Measurements from ENCODE around the gene CROCC2. TPM values are rescaled to one million over a fixed set of nuclear protein-coding genes. Genes with fewer than 3 reads are reported as not detected.

CROCC2 gene
- total and polyA plus RNA-seq, 2 of the 13 experiments (the other 11 are each of a cell fraction or from before 2014, with no cell fraction given) = not detected

DNA sequence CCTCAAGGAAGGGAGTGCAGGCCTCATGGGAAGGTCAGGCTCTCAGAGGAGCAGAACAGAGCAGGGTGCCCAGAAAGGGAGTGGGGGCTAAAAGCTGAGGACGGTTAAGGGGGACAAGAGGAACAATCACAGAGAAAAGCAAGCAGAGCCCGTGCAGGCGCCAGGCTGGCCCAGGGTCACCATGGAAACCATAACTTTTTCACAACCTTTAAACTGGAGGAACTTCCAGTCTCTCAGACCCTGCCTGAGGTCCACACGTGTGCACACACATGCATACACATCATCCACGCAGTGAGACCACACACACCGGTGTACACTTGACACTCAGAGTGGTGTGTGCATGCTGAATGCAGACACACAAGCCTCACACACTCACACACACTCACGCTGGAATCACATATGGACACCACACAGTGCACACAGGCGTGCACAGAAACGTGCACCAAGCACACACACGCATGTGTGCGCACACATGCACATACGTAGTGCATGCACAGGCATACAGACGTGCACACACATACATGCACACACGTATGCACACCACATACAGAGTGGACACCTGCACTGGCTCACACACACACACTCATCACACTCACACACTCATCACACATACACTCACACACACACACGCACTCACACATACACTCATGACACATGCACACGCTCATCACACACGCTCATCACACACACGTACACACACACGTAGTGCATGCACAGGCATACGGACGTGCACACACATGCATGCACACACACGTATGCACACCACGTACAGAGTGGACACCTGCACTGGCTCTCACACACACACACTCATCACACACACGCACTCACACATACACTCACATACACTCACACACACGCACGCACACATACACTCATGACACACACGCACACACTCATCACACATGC lies 55.1 kb downstream of the CROCC2 start (continued):
- TF ChIP-seq SP1 (IDR thresholded peaks at IDR 0.05) = no peak
- 0 out of 2 replicates have a peak, but pooled peaks have one; percentile 34 for TF ChIP-seq SP1 (CRISPR knock-in tag; IDR thresholded peaks at IDR 0.05)
- TF ChIP-seq, protein P1, sequence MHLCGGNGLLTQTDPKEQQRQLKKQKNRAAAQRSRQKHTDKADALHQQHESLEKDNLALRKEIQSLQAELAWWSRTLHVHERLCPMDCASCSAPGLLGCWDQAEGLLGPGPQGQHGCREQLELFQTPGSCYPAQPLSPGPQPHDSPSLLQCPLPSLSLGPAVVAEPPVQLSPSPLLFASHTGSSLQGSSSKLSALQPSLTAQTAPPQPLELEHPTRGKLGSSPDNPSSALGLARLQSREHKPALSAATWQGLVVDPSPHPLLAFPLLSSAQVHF (CRISPR knock-in tag; IDR thresholded peaks at IDR 0.05) = 0 out of 2 replicates have a peak, but pooled peaks have one; percentile 74
- no peak for TF ChIP-seq RXRB (CRISPR knock-in tag; IDR thresholded peaks at IDR 0.05; ENCODE audit: borderline replicate concordance)
- TF ChIP-seq, protein P2, sequence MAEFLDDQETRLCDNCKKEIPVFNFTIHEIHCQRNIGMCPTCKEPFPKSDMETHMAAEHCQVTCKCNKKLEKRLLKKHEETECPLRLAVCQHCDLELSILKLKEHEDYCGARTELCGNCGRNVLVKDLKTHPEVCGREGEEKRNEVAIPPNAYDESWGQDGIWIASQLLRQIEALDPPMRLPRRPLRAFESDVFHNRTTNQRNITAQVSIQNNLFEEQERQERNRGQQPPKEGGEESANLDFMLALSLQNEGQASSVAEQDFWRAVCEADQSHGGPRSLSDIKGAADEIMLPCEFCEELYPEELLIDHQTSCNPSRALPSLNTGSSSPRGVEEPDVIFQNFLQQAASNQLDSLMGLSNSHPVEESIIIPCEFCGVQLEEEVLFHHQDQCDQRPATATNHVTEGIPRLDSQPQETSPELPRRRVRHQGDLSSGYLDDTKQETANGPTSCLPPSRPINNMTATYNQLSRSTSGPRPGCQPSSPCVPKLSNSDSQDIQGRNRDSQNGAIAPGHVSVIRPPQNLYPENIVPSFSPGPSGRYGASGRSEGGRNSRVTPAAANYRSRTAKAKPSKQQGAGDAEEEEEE (CRISPR knock-in tag; IDR thresholded peaks at IDR 0.05; ENCODE audit: borderline replicate concordance) = 0 out of 2 replicates have a peak, but pooled peaks have one; percentile 11
- TF ChIP-seq SOX6 (IDR thresholded peaks at IDR 0.05) = 0 out of 2 replicates have a peak, but pooled peaks have one; percentile 9
- TF ChIP-seq SOX6 (CRISPR knock-in tag; IDR thresholded peaks at IDR 0.05) = no peak
- no peak for TF ChIP-seq DNMT3B (CRISPR knock-in tag; conservative IDR thresholded peaks at IDR 0.05)
- 0 out of 2 replicates have a peak, but pooled peaks have one; percentile 38 for TF ChIP-seq PRMT3 (CRISPR knock-in tag; IDR thresholded peaks at IDR 0.05; ENCODE audit: borderline replicate concordance, low read depth)
- TF ChIP-seq, protein P3, sequence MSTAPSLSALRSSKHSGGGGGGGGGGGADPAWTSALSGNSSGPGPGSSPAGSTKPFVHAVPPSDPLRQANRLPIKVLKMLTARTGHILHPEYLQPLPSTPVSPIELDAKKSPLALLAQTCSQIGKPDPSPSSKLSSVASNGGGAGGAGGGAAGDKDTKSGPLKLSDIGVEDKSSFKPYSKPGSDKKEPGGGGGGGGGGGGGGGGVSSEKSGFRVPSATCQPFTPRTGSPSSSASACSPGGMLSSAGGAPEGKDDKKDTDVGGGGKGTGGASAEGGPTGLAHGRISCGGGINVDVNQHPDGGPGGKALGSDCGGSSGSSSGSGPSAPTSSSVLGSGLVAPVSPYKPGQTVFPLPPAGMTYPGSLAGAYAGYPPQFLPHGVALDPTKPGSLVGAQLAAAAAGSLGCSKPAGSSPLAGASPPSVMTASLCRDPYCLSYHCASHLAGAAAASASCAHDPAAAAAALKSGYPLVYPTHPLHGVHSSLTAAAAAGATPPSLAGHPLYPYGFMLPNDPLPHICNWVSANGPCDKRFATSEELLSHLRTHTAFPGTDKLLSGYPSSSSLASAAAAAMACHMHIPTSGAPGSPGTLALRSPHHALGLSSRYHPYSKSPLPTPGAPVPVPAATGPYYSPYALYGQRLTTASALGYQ (CRISPR knock-in tag; IDR thresholded peaks at IDR 0.05) = no peak
- TF ChIP-seq MED8 (CRISPR knock-in tag; IDR thresholded peaks at IDR 0.05; ENCODE audit: insufficient replicate concordance) = no peak
- peak; percentile 9; the same call in 1 of the 2 replicates for TF ChIP-seq ZMYM3 (CRISPR knock-in tag; IDR thresholded peaks at IDR 0.05)
- TF ChIP-seq RFX1 (IDR thresholded peaks at IDR 0.05) = peak; percentile 69
- peak; percentile 72; the same call in 1 of the 2 replicates for TF ChIP-seq DNMT1 (CRISPR knock-in tag; IDR thresholded peaks at IDR 0.05)
- TF ChIP-seq, protein P4, sequence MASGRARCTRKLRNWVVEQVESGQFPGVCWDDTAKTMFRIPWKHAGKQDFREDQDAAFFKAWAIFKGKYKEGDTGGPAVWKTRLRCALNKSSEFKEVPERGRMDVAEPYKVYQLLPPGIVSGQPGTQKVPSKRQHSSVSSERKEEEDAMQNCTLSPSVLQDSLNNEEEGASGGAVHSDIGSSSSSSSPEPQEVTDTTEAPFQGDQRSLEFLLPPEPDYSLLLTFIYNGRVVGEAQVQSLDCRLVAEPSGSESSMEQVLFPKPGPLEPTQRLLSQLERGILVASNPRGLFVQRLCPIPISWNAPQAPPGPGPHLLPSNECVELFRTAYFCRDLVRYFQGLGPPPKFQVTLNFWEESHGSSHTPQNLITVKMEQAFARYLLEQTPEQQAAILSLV (CRISPR knock-in tag; IDR thresholded peaks at IDR 0.05; ENCODE audit: borderline replicate concordance) = no peak
- no peak for TF ChIP-seq KDM5A (IDR thresholded peaks at IDR 0.05; ENCODE audit: borderline replicate concordance, low read length)
- peak; percentile 39; the same call in 1 of the 2 replicates for TF ChIP-seq KDM1A (CRISPR knock-in tag; IDR thresholded peaks at IDR 0.05)
- TF ChIP-seq, protein P5, sequence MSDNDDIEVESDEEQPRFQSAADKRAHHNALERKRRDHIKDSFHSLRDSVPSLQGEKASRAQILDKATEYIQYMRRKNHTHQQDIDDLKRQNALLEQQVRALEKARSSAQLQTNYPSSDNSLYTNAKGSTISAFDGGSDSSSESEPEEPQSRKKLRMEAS (IDR thresholded peaks at IDR 0.05) = 0 out of 2 replicates have a peak, but pooled peaks have one; percentile 9
- 0 out of 2 replicates have a peak, but pooled peaks have one; percentile 66 for TF ChIP-seq CAMTA2 (CRISPR knock-in tag; IDR thresholded peaks at IDR 0.05; ENCODE audit: borderline replicate concordance)
- TF ChIP-seq, protein P6, sequence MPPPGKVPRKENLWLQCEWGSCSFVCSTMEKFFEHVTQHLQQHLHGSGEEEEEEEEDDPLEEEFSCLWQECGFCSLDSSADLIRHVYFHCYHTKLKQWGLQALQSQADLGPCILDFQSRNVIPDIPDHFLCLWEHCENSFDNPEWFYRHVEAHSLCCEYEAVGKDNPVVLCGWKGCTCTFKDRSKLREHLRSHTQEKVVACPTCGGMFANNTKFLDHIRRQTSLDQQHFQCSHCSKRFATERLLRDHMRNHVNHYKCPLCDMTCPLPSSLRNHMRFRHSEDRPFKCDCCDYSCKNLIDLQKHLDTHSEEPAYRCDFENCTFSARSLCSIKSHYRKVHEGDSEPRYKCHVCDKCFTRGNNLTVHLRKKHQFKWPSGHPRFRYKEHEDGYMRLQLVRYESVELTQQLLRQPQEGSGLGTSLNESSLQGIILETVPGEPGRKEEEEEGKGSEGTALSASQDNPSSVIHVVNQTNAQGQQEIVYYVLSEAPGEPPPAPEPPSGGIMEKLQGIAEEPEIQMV (CRISPR knock-in tag; IDR thresholded peaks at IDR 0.05; ENCODE audit: low read depth) = peak; percentile 40; the same call in 1 of the 2 replicates

Measured in HepG2 (cell line).